DMS114 treated with DMSO at 0.1 percent for 48 hours (cell line): ENCODE data around the gene KYAT1.
"Not testable (repeated sequence)": the region's sequence is repeated elsewhere in the genome, so short reads cannot be mapped to it uniquely, and the experiment has no call there.

Experiments used
- DNase-seq: peaks from one replicate; lab custom pipeline; 2025; ENCODE audit not compliant: unreplicated experiment; lab: John Stamatoyannopoulos, UW

Gene KYAT1

GRCh38 chr9:128886211-128886891 lies 4.6 kb upstream of the KYAT1 start:
- DNase-seq = no peak

GRCh38 chr9:128885798-128886197 lies 4.0 kb upstream of the KYAT1 start:
- no peak for DNase-seq

GRCh38 chr9:128885376-128885775 lies 3.6 kb upstream of the KYAT1 start:
- no peak for DNase-seq

- DNase-seq = no peak
These were observed 2.4 kb upstream of the KYAT1 start for GRCh38 chr9:128884164-128884563.

GRCh38 chr9:128882677-128883603 lies 1.2 kb upstream of the KYAT1 start:
- no peak for DNase-seq

GRCh38 chr9:128877852-128878251 lies 3.9 kb downstream of the KYAT1 start:
- no peak for DNase-seq

GRCh38 chr9:128870941-128871265 lies 10.8 kb downstream of the KYAT1 start:
- not testable (repeated sequence) for DNase-seq

GRCh38 chr9:128870128-128870940 lies 11.4 kb downstream of the KYAT1 start:
- peak; percentile 5 for DNase-seq

GRCh38 chr9:128863647-128864046 lies 18.1 kb downstream of the KYAT1 start:
- DNase-seq = no peak

GRCh38 chr9:128862401-128862851 lies 19.3 kb downstream of the KYAT1 start:
- DNase-seq = no peak

GRCh38 chr9:128861501-128861900 lies 20.2 kb downstream of the KYAT1 start:
- no peak for DNase-seq

- no peak for DNase-seq
These were observed 20.8 kb downstream of the KYAT1 start for GRCh38 chr9:128860937-128861336.

- not testable (repeated sequence) for DNase-seq
These were observed 23.3 kb downstream of the KYAT1 start for GRCh38 chr9:128858476-128858875.

GRCh38 chr9:128854454-128854853 lies 27.3 kb downstream of the KYAT1 start:
- not testable (repeated sequence) for DNase-seq

GRCh38 chr9:128852646-128853045 lies 29.1 kb downstream of the KYAT1 start:
- not testable (repeated sequence) for DNase-seq

GRCh38 chr9:128851779-128852600 lies 29.8 kb downstream of the KYAT1 start:
- peak; percentile 32 for DNase-seq

GRCh38 chr9:128851024-128851423 lies 30.7 kb downstream of the KYAT1 start:
- not testable (repeated sequence) for DNase-seq

- DNase-seq = no peak
These were observed 33.9 kb downstream of the KYAT1 start for GRCh38 chr9:128847803-128848202.

GRCh38 chr9:128846680-128847030 lies 35.1 kb downstream of the KYAT1 start:
- DNase-seq = no peak

GRCh38 chr9:128845186-128845931 lies 36.4 kb downstream of the KYAT1 start:
- DNase-seq = no peak
